ENCODE measurements around the gene XPO4. TPM values are rescaled to one million over a fixed set of nuclear protein-coding genes. Genes with fewer than 3 reads are reported as not detected.
"Not testable (repeated sequence)": the region's sequence is repeated elsewhere in the genome, so short reads cannot be mapped to it uniquely, and the experiment has no call there.

The XPO4 gene
- total RNA-seq, 1 donor from 2014 or later: 23.0 TPM

- no peak for DNase-seq
Observed at GRCh38 chr13:20780317-20780716, 122.2 kb downstream of the XPO4 start.

GRCh38 chr13:20779405-20779804 is 123.1 kb downstream of the XPO4 start:
- no peak for DNase-seq

GRCh38 chr13:20778311-20778710 is 124.2 kb downstream of the XPO4 start:
- no peak for DNase-seq

- no peak for DNase-seq
Observed at GRCh38 chr13:20776751-20777150, 125.8 kb downstream of the XPO4 start.

- DNase-seq: no peak
Observed at GRCh38 chr13:20775961-20776360, 126.6 kb downstream of the XPO4 start.

- no peak for DNase-seq
Observed at GRCh38 chr13:20774746-20775145, 127.8 kb downstream of the XPO4 start.

- peak; percentile 87 for DNase-seq
Observed at GRCh38 chr13:20773194-20774080, 129.1 kb downstream of the XPO4 start, which contains the start of gene EEF1AKMT1. Gene EEF1AKMT1, minus strand, starts transcription at chr13:20773961. Its CDS starts 16,363 bp downstream, at chr13:20757598.

- DNase-seq: no peak
Observed at GRCh38 chr13:20772401-20773131, 130.0 kb downstream of the XPO4 start.

GRCh38 chr13:20769834-20770233 is 132.7 kb downstream of the XPO4 start:
- DNase-seq: no peak

GRCh38 chr13:20769091-20769490 is 133.5 kb downstream of the XPO4 start:
- DNase-seq: no peak

GRCh38 chr13:20767309-20767943 is 135.1 kb downstream of the XPO4 start:
- no peak for DNase-seq

GRCh38 chr13:20760872-20761271 is 141.7 kb downstream of the XPO4 start:
- DNase-seq: no peak

GRCh38 chr13:20754009-20754408 is 148.5 kb downstream of the XPO4 start:
- DNase-seq: no peak

- DNase-seq: no peak
Observed at GRCh38 chr13:20749377-20749776, 153.2 kb downstream of the XPO4 start.

GRCh38 chr13:20743830-20744404 is 158.6 kb downstream of the XPO4 start:
- DNase-seq: not testable (repeated sequence)

GRCh38 chr13:20740021-20740420 is 162.5 kb downstream of the XPO4 start:
- no peak for DNase-seq

GRCh38 chr13:20738616-20739015 is 163.9 kb downstream of the XPO4 start:
- DNase-seq: no peak

- DNase-seq: no peak
Observed at GRCh38 chr13:20729633-20730585, 172.6 kb downstream of the XPO4 start.

- peak; percentile 80 for DNase-seq
Observed at GRCh38 chr13:20728579-20729311, 173.8 kb downstream of the XPO4 start.

GRCh38 chr13:20727856-20728255 is 174.7 kb downstream of the XPO4 start:
- no peak for DNase-seq

Data from skin of body (tissue), 2 donors.